Measurements from ENCODE around the gene ETFB. TPM values are rescaled to one million over a fixed set of nuclear protein-coding genes. Genes with fewer than 3 reads are reported as not detected.

ETFB gene
- total and polyA plus RNA-seq, 12 donors: 220 to 542 (median 359) TPM

GRCh38 chr19:51341976-51342580 lies 24.1 kb downstream of the ETFB start, which contains the start of gene VSIG10L:
Gene VSIG10L, minus strand, starts transcription at chr19:51342139. Its CDS starts 15 bp downstream, at chr19:51342124.
- TF ChIP-seq CTCF (IDR thresholded peaks at IDR 0.05): no peak
- no peak for ATAC-seq
- Histone ChIP-seq H3K9me3 (no peaks in the 10 kb centered on the region), H3K4me3 (no peak within 1 kb of the TSS), H3K4me1 (peaks cover 0 to 24% (median 19%) of the 10 kb centered on the region in 9 donors), H3K36me3 (peaks cover 0 to 30% (median 22%) of the 10 kb centered on the region in 9 donors), H3K27me3 (no peaks in the 10 kb centered on the region), H3K27ac (peak within 1 kb of the TSS in 1 of 10 donors; percentile 72)
- WGBS, 2 donors: 54 to 55% methylated on average over 3 of the region's 3 CpGs
- intact Hi-C loops (cut with DNase I): loop anchor here in 2 of 10 donors (2.0 to 10.0 kb wide), 2 partner anchors 97 to 313 kb away; no protein-coding TSS in a partner anchor
- DNase-seq: no peak

GRCh38 chr19:51341066-51341465 lies 25.1 kb downstream of the ETFB start:
- H3K27me3 ChIP-seq: no peaks in the 10 kb centered on the region
- ATAC-seq (no peak), DNase-seq (no peak)
- peaks cover 0 to 24% (median 19%) of the 10 kb centered on the region in 9 donors for H3K4me1 ChIP-seq
- H3K4me3 ChIP-seq: no peak overlapping the region
- H3K36me3 ChIP-seq: peaks cover 0 to 19% (median 12%) of the 10 kb centered on the region in 9 donors
- H3K9me3 ChIP-seq: no peaks in the 10 kb centered on the region
- no peak for TF ChIP-seq CTCF (IDR thresholded peaks at IDR 0.05)
- intact Hi-C loops (cut with DNase I): loop anchor here in 2 of 10 donors (2.0 to 10.0 kb wide), 2 partner anchors 98 to 314 kb away; no protein-coding TSS in a partner anchor
- 94 to 95% methylated on average over 18 of the region's 18 CpGs for WGBS, 2 donors
- peak overlapping the region in 1 of 10 donors; percentile 72 for H3K27ac ChIP-seq

- Histone ChIP-seq H3K27ac (peak overlapping the region in 9 of 10 donors; percentile 32 to 78 (median 62)), H3K36me3 (peaks cover 0 to 12% (median 7%) of the 10 kb centered on the region in 9 donors), H3K27me3 (no peaks in the 10 kb centered on the region), H3K4me1 (peaks cover 0 to 24% (median 19%) of the 10 kb centered on the region in 9 donors), H3K4me3 (peak overlapping the region; percentile 47 to 77 (median 62)), H3K9me3 (no peaks in the 10 kb centered on the region)
- ATAC-seq: peak; percentile 95 to 98 (median 96)
- WGBS, 2 donors: 2% methylated on average over 93 to 107 of the region's 107 CpGs
- intact Hi-C loops (cut with DNase I): loop anchor here in 7 of 10 donors (1.0 to 10.0 kb wide), 13 partner anchors 23 to 315 kb away; partner anchors contain the start of genes ETFB (in 3 of the 7) and C19orf84 (in 1 of the 7)
- DNase-seq: peak; percentile 97 to 99
- TF ChIP-seq CTCF (IDR thresholded peaks at IDR 0.05): peak in 6 of 9 donors; percentile 6 to 43 (median 24)
Measured at GRCh38 chr19:51339687-51340656, 26.2 kb downstream of the ETFB start.

- H3K36me3 ChIP-seq: peaks cover 0 to 5% (median under 1%) of the 10 kb centered on the region in 9 donors
- DNase-seq (no peak), ATAC-seq (no peak)
- 1% methylated on average over 10 of the region's 10 CpGs for WGBS, 2 donors
- no peaks in the 10 kb centered on the region for H3K27me3 ChIP-seq
- no peak for TF ChIP-seq CTCF (IDR thresholded peaks at IDR 0.05)
- H3K4me1 ChIP-seq: peaks cover 0 to 24% (median 19%) of the 10 kb centered on the region in 9 donors
- H3K9me3 ChIP-seq: no peaks in the 10 kb centered on the region
- intact Hi-C loops (cut with DNase I): loop anchor here in 7 of 10 donors (1.0 to 10.0 kb wide), 13 partner anchors 24 to 316 kb away; partner anchors contain the start of genes ETFB (in 3 of the 7) and C19orf84 (in 1 of the 7)
- peak overlapping the region in 6 of 10 donors; percentile 19 to 72 (median 34) for H3K27ac ChIP-seq
- H3K4me3 ChIP-seq: peak overlapping the region; percentile 47 to 77 (median 62)
Measured at GRCh38 chr19:51339313-51339686, 26.9 kb downstream of the ETFB start.
